ENCODE data around the gene KRTAP16-1.

The KRTAP16-1 gene

DNA sequence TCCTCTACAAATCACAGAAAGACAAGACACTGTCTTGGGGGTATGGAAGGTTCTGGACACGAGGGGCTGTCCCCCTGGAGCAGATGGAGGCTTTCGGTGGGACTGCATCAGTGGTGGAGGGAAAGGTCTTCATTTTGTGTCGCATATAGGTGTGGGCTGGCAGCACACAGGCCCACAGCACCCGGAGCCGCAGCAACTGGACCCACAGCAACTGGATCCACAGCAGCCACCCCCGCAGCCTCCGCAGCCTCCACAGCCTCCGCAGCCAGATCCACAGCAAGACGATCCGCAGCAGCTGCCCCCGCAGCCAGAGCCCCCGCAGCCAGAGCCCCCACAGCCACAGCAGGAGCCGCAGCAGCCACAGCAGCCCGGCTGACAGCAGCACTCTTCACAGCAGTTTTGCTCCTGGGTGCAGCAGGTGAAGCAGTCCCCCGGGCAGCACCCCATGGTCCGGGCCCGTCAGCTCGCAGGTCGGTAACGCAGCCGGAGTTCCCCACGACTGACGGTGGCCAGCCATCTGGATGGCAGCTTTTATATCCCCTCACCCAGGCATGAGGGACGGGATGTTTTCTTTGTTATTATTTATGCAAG, 6.2 kb upstream of the KRTAP16-1 start, which contains the start of gene KRTAP17-1:
Gene KRTAP17-1, minus strand, starts transcription at position 507 of the 591 bp plus-strand sequence. Its CDS starts 60 bp downstream, at position 447.
- H3K4me3 ChIP-seq (ENCODE audit: low read depth, low read length): no peak within 1 kb of the TSS
- TF ChIP-seq, protein P1, sequence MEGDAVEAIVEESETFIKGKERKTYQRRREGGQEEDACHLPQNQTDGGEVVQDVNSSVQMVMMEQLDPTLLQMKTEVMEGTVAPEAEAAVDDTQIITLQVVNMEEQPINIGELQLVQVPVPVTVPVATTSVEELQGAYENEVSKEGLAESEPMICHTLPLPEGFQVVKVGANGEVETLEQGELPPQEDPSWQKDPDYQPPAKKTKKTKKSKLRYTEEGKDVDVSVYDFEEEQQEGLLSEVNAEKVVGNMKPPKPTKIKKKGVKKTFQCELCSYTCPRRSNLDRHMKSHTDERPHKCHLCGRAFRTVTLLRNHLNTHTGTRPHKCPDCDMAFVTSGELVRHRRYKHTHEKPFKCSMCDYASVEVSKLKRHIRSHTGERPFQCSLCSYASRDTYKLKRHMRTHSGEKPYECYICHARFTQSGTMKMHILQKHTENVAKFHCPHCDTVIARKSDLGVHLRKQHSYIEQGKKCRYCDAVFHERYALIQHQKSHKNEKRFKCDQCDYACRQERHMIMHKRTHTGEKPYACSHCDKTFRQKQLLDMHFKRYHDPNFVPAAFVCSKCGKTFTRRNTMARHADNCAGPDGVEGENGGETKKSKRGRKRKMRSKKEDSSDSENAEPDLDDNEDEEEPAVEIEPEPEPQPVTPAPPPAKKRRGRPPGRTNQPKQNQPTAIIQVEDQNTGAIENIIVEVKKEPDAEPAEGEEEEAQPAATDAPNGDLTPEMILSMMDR (IDR thresholded peaks at IDR 0.05; ENCODE audit: low read depth, low read length, missing control alignments): no peak
- DNase-seq (ENCODE audit: low read depth): no peak

DNA sequence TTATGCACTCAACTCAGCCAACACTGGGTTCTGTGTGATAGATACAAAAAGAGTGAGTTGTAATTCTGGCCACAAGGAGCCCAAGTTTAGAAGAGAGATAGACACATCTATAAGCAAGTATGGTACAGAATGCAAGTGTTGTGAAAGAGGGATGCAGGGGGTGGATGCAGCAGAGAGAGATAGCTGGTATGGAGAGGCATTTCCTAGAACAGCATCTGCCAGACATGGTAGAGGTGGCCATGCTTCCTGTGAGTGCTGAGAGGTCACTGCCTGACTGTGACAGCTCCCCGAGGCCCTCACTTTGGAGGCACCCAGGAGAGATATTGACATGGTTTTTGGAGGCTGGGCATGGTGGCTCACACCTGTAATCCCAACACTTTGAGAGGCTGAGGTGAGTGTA, 2.0 kb upstream of the KRTAP16-1 start:
- DNase-seq (ENCODE audit: low read depth): no peak
- TF ChIP-seq, protein P1 (IDR thresholded peaks at IDR 0.05; ENCODE audit: low read depth, low read length, missing control alignments): no peak
- no peak overlapping the region for H3K4me3 ChIP-seq (ENCODE audit: low read depth, low read length)

DNA sequence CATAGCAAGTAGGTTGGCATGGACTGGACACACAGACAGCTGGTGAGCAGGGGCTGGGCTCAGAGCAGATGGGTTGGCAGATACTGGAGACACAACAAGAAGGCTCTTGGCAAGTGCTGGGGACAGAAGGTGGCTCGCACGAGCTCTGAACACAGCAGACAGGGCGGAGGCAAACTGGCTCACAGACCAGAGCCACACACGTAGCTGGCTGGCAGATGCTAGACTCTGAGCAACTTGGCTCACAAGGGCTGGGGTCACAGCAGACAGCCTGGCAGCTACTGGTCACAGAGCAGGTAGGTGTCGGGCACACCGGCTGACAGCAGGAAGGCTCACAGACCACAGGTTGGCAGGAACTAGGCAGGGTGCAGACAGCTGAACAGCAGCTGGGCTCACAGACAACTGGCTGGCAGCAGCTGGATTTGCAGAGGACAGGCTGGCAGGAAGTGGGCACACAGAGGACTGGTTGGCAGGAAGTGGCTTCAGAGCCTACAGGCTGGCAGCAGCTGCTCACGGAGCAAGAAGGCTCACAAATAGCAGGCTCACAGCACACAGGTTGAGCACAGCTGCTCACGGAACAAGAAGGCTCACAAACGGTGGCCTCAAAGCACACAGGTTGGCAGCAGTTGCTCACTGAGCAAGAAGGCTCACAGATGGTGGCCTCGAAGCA, 725 bp downstream of the KRTAP16-1 start:
- DNase-seq (ENCODE audit: low read depth): no peak
- H3K4me3 ChIP-seq (ENCODE audit: low read depth, low read length): no peak overlapping the region
- TF ChIP-seq, protein P1 (IDR thresholded peaks at IDR 0.05; ENCODE audit: low read depth, low read length, missing control alignments): no peak

DNA sequence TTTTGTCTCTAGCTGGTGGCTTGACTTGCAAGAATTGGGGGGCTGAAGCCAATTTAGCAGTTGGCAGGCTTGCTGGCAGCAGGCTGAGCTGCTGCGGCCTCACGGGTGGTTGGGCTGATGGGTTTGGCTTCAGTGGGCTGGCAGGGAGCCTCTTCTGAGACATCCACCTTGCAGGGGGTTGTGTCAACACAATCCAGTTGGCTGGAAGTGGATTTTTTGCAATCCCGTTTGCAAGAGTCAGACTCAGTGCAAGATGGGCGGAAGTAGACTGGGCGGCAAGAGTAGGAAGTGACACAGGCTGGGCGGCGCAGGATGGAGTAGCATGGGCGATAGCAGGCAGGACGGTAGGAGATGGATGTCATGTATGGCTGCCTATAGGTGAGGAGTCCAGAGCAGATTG, 1.5 kb downstream of the KRTAP16-1 start:
- DNase-seq (ENCODE audit: low read depth): no peak
- TF ChIP-seq, protein P1 (IDR thresholded peaks at IDR 0.05; ENCODE audit: low read depth, low read length, missing control alignments): no peak
- no peak overlapping the region for H3K4me3 ChIP-seq (ENCODE audit: low read depth, low read length)

DNA sequence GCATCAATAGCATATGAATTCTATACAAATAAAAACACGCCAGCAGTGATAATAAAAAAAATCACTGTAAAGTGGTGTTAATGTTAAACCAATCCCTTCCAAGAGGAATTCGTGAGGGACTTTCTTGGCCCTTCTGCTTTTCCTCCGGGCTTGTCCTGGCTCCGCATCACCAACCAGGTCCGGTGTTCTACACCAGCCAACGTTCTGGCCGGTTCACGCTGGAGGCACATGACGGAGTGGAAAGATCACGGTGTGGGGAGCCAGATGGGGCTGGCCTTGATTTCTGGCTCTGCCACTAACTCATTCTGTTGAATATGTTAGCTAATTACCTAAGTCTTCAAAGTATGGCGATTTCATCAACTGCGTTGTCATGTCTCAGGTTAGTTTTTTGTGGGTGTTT, 5.0 kb downstream of the KRTAP16-1 start:
- TF ChIP-seq, protein P1 (IDR thresholded peaks at IDR 0.05; ENCODE audit: low read depth, low read length, missing control alignments): no peak

DNA sequence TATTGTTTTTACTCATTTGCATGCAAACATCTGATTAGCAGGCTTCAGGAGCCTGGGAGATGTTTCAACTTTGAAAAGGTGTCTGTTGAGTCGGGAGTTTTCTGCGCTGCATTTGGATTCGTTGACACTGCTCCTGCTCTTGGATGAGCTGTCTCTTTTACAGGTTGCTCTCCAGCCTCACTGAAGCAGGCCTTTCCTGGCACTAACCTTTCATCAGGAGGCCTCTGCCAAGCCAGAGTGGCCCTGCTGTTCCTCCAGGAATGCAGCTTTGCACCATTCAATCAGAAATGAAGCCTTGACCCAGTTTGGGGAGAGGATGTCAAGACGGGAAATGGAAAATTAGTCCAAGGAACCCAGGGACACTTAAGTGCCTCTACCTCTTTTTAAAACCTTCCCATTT, 6.1 kb downstream of the KRTAP16-1 start:
- H3K4me3 ChIP-seq (ENCODE audit: low read depth, low read length): no peak overlapping the region
- DNase-seq (ENCODE audit: low read depth): no peak
- TF ChIP-seq, protein P1 (IDR thresholded peaks at IDR 0.05; ENCODE audit: low read depth, low read length, missing control alignments): no peak

More for the DNA sequence above, 5.0 kb downstream of the KRTAP16-1 start:
- H3K4me3 ChIP-seq (ENCODE audit: low read depth, low read length): no peak overlapping the region
- DNase-seq (ENCODE audit: low read depth): no peak
